Activated CD4-positive, alpha-beta T cell treated with anti-CD3 and anti-CD28 coated beads, Interleukin-2, Interleukin-4, amounts not matched to agents 100 ng/mL and 50 ng/mL, durations not matched to agents 16 hours and 8 hours (primary cell): ENCODE results near the gene MTERF2.
"Not testable (repeated sequence)": the region's sequence is repeated elsewhere in the genome, so short reads cannot be mapped to it uniquely, and the experiment has no call there.

ENCODE experiments used
- DNase-seq: peaks from one replicate; pipeline ENCODE4 v3.0.0-alpha.2; 2020; ENCODE audit warnings: low spot score

The MTERF2 gene

DNA sequence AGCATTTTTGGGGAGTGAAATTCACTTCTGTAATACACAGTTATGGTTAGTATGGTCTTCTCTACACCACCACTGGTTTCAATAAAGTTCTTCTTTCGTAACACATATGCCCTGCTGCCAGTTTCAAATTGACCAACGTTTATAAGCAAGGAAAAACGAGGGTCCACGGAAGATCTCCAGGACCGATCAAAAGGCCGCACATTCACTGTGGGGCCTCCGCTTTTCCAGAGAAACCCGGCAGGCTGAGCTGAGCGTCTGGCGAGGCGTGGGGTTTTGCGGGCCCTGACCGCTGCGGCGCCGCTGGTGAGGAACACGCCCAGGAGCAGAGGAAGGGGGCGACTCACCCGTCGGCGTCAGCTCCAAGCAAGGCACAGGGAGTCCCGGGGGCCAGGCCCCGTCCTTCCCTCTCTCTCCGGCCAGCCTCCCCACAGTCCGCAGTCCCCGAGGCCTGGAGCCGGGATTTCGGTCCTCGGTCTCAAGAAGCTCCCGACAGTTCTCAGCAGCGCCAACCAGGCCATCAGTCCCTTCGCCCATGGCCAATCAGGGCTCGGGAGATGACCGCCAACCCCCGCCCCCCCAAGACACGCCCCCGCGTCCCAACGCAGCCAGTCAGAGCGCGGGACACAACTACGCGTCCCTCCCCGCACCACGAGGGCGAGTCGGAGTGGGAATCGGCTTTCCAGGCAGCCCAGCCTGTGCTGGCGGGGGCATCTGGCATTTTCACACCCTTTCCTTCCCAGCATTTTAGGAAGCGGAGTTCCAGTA lies at the start of gene MTERF2:
Gene MTERF2, minus strand, starts transcription at position 522 of the 765 bp plus-strand sequence. CDS start 8,432 bp downstream, outside the sequence.
- DNase-seq, result peak; percentile 82

- no peak for DNase-seq
Measured at GRCh38 chr12:107035733-107036132, 48.8 kb upstream of the MTERF2 start.

- no peak for DNase-seq
Measured at GRCh38 chr12:107033758-107034739, 47.1 kb upstream of the MTERF2 start.

GRCh38 chr12:107032266-107032665 lies 45.3 kb upstream of the MTERF2 start:
- no peak for DNase-seq

DNA sequence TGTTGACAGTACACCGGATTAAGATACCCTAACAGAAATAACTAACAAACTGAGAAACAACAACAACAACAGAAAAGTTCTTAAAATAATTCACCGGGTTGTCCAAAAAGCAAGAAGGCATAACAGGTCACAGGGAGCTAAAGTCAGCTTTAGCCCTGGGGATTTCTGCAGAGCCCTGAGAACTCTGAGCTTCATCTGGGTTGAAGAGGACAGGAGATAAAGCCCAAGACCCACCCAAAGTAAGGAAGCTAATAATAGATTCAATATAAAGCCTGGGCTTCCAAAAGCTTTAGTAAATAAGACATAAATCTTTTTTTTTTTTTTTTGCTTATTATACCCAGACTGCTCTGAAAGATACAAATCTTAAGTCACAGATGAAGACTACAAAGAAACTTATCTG lies 44.1 kb upstream of the MTERF2 start:
- no peak for DNase-seq

DNA sequence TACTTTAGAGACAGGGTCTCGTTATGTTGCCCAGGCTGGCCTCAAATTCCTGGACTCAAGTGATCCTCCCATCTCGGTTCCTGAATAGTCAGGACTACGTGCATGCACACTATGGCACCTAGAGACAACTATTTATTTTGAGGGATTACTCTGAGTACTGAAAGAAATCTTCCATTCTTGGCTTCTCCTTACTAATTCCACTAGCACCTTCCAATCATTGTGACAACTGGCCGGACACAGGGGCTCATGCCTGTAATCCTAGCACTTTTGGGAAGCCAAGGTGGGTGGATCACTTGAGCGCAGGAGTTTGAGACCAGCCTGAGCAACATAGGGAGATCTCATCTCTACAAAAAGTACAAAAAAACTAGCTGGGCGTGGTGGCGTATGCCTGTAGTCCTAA lies 42.1 kb upstream of the MTERF2 start:
- no peak for DNase-seq

DNA sequence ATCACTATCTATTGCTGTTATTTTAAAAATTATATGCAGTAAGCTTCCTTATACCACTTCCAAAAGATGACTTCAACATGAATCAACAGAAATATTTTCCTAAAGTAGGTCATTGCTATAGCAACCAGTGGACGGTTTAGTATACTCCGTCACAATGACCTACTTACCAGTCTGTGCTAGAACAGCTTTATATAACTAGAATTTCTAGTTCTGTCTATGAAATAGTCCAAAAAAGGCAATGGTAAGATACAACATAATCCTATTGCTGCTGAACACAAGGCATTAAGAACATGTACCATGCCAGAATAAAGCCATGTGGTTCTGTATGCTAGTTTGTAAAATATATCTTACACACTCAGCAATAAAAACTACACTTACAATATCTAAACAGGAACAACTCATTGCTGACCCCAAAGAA lies 40.7 kb upstream of the MTERF2 start:
- peak; percentile 43 for DNase-seq

DNA sequence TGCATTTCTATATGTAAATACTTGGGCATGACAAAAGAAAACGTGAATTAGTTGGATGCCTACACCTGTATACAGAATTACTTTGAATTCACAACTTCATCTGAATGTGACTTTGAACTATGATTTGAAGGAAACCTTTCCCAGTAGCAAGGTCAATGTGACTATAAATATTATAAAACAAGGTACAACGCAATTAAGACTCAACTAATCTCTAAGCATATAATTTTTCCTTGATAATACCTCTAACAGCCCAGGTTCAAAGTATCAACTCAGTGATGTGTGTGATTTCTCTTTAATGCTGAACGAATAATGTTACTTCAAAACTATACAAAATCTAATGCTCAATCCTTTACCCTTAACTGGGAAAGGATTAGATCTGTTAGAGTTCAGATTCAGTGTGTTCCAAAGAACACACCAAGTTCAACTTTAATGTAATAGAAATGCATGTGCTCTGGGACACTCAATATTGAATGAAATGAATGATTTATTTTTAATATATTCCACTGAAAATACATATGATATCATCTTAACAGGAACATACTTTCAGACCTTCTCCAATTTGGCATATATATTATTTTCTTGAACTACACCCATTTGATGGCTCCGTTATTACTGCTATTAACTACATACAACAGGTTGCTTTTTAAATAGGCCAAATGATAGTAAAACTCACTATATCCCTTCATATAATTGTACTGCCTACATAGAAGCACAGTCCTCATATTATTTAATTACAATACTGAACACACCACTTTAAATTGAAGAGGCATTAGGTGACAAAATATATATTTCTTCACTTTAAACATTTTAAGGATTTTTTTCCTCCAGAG lies 40.1 kb upstream of the MTERF2 start:
- DNase-seq, result no peak

DNA sequence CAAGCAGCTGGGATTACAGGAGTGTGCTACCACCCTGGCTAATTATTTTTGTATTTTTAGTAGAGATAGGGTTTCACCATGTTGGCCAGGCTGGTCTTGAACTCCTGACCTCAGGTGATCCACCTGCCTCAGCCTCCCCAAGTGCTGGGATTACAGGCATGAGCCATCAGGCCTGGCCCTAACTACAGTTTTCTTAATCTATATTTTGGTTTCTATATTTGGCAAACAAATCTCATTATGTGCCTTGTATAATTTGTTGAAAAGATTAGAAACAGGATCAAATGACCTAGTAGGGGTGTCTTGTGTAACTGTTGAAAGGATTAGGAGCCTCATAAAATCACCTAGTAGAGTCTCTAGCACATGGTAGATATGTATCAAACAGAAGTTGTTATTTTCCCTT lies 39.4 kb upstream of the MTERF2 start:
- not testable (repeated sequence) for DNase-seq

DNA sequence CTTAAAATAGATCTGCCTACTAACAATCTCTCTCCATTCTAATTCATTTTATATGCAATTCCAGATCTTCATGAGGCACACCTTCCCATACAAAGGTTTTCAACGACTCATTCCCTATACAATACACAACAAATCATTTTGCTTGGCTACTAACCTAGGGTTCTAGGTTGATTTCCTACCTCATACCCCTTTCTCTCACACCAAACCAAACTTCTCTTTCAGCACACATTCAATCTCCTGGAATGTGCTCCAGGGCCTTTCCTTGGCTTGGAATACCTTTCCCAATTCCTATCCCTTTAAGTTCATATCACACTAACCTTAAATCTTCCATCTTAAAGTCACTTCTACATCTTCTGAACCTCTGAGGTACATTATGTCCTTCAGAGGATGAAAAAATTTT lies 38.7 kb upstream of the MTERF2 start:
- DNase-seq, result no peak

- no peak for DNase-seq
Measured at GRCh38 chr12:107019546-107019945, 32.6 kb upstream of the MTERF2 start.

- no peak for DNase-seq
Measured at GRCh38 chr12:107017042-107017441, 30.1 kb upstream of the MTERF2 start.

DNA sequence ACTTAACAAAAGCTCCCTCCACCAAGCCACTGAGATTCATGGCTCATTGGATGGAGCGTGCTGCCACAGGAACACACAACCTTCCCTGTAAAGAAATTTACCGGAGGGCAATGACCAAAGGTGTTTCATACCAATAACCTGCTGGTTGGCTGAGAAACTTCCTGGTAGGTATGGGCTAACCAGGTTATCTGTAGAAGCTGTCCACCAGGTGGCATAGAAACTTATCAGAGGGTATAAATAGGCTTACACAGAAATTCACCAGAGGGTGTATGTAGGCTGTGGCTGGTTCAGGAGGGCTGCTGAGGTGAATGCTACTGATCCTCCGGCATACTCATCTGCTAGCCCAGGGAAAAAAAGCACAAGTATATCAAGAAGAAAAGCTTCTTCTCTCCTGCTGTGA lies 27.1 kb upstream of the MTERF2 start:
- DNase-seq, result peak; percentile 5

DNA sequence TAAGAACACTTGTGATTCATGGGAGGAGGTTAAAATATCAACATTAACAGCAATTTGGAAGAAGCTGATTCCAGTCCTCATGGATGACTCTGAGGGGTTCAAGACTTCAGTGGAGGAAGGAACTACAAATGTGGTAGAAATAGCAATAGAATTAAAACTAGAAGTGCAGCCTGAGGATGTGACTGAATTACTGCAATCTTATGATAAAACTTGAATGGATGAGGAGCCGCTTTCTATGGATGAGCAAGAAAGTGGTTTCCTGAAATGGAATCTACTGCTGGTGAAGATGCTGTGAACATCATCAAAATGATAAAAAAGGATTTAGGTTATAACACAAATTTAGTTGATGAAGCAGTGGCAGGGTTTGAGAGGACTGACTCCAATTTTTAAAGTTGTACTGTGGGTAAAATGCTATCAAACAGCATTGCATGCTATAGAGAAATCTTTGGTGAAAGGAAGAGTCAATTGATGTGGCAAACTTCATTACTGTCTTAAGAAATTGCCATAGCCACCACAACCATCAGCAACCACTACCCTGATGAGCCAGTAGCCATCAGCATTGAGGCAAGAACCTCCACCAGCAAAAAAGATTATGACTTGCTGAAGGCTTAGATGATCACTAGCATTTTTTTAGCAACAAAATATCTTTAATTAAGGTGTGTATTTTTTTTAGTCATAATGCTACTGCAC lies 25.9 kb upstream of the MTERF2 start:
- DNase-seq, result no peak

DNA sequence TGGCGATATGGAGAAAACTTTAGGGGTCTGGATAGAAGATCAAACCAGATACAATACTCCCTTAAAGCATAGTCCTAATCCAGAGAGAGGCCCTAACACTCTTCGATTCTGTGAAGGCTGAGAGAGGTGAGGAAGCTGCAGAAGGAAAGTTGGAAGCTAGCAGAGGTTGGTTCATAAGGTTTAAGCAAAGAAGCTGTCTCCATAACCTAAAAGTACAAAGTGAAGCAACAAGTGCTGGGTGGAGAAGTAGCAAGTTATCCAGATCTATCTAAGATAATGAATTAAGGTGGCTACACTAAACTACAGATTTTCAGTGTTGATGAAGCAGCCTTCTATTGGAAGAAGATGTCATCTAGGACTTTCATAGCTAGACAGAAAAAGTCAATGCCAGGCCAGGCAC lies 24.6 kb upstream of the MTERF2 start:
- no peak for DNase-seq

DNA sequence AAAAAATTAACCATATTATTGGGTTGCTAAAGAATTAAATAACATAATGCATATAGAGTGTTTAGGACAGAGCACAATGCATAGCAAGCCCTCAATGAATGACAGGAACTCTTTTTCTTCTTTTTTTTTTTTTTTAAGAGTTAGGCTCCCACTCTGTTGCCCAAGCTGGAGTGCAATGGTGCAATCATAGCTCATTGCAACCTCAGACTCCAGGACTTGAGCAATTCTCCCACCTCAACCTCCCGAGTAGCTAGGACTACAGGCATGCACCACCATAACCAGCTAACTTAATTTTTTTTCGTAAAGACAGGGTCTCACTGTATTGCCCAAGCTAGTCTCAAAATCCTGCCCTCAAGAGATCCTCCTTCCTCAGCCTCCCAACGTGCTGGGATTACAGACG lies 20.5 kb upstream of the MTERF2 start:
- DNase-seq, result no peak

DNA sequence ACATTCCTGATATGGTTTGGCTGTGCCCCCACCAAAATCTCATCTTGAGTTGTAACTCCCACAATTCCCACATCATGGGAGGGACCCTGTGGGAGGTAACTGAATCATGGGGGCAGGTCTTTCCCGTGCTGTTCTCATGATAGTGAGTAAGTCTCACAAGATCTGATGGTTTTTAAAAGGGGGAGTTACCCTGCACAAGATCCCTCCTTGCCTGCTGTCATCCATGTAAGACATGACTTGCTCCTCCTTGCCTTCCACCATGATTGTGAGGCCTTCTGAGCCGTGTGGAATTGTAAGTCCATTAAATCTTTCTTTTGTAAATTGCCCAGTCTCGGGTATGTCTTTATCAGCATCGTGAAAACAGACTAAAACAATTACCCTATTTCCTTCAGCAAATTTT lies 15.7 kb upstream of the MTERF2 start:
- not testable (repeated sequence) for DNase-seq

DNA sequence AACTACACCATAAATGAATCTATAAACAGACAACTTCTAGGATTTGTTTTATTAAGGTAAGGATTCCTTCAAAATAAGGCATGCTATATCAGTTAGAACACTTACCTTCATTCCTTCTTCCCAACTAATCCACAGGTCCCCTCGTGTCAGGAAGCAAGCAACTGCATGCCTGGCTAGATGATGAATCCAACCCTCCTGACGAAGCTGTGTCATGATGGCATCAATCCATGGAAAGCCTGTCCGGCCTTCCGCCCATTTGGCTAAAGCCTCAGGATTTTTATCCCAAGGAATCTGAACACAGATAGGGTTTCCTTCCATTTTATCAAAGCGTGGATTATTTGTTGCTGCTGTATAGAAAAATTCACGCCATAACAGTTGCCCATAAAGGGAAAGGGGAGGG lies 12.5 kb upstream of the MTERF2 start:
- DNase-seq, result no peak

DNA sequence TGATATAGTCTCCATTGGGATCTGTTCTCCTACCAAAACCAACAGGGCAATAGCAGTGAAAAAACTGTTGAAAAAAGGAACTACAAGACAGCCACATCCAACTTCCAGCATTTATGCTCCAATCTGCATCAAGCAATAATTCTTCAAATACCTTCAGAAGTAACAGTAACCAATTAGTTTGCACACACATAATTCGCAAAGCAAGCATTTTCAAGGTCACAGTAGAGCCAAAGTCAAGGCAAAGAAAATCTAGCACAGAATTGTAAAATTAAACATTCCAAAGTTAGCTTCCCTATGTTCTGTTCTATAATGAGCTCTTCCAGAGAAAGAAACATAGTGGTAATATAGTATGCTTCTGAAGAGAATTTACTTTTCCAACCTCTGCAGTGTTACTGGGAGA lies 11.0 kb upstream of the MTERF2 start:
- no peak for DNase-seq

GRCh38 chr12:106996102-106996501 lies 9.2 kb upstream of the MTERF2 start:
- DNase-seq, result not testable (repeated sequence)

GRCh38 chr12:106994579-106995220 lies 7.8 kb upstream of the MTERF2 start:
- DNase-seq, result no peak
